HG03103 (cell line): ENCODE results near the gene GRAMD2A.

Source experiments
- ATAC-seq: cut with Tn5 transposase; IDR thresholded peaks from one replicate; pipeline ENCODE4 v1.9.1; 2021; ENCODE audit warnings: low read depth; ENCODE audit not compliant: unreplicated experiment

GRAMD2A gene

GRCh38 chr15:72220687-72221086, 23.1 kb upstream of the GRAMD2A start:
- ATAC-seq, result no peak

GRCh38 chr15:72217216-72217615, 19.6 kb upstream of the GRAMD2A start:
- ATAC-seq, result no peak

- ATAC-seq, result no peak
Observed at GRCh38 chr15:72216079-72216478, 18.5 kb upstream of the GRAMD2A start.

GRCh38 chr15:72207558-72208085, 10.0 kb upstream of the GRAMD2A start:
- no peak for ATAC-seq

- ATAC-seq, result no peak
Observed at GRCh38 chr15:72206677-72207000, 9.1 kb upstream of the GRAMD2A start.

GRCh38 chr15:72205896-72206676, 8.5 kb upstream of the GRAMD2A start:
- no peak for ATAC-seq

GRCh38 chr15:72205273-72205672, 7.7 kb upstream of the GRAMD2A start:
- no peak for ATAC-seq

- no peak for ATAC-seq
Observed at GRCh38 chr15:72203507-72203837, 5.9 kb upstream of the GRAMD2A start.

- ATAC-seq, result no peak
Observed at GRCh38 chr15:72202801-72203506, 5.4 kb upstream of the GRAMD2A start.

- no peak for ATAC-seq
Observed at GRCh38 chr15:72202302-72202701, 4.7 kb upstream of the GRAMD2A start.

- no peak for ATAC-seq
Observed at GRCh38 chr15:72201391-72201921, 3.9 kb upstream of the GRAMD2A start.

GRCh38 chr15:72200395-72201237, 3.0 kb upstream of the GRAMD2A start:
- ATAC-seq, result no peak

- no peak for ATAC-seq
Observed at GRCh38 chr15:72199721-72200212, 2.2 kb upstream of the GRAMD2A start.

GRCh38 chr15:72199205-72199515, 1.6 kb upstream of the GRAMD2A start:
- ATAC-seq, result no peak

- no peak for ATAC-seq
Observed at GRCh38 chr15:72198356-72199204, 993 bp upstream of the GRAMD2A start.

GRCh38 chr15:72197041-72197459, 537 bp downstream of the GRAMD2A start:
- no peak for ATAC-seq

- no peak for ATAC-seq
Observed at GRCh38 chr15:72196409-72197040, 1.1 kb downstream of the GRAMD2A start.

GRCh38 chr15:72195101-72195511, 2.5 kb downstream of the GRAMD2A start:
- no peak for ATAC-seq

- ATAC-seq, result no peak
Observed at GRCh38 chr15:72193836-72194396, 3.7 kb downstream of the GRAMD2A start.
